Dermis blood vessel endothelial cell (primary cell): ENCODE results near the gene EMB. TPM values are rescaled to one million over a fixed set of nuclear protein-coding genes. Genes with fewer than 3 reads are reported as not detected.

Source experiments
- total RNA-seq: library from RNA; depleted of rRNA; stranded (reverse); fragments of >200 nt; gene quantifications from 2 replicates; pipeline ENCODE4 v1.2.3, GENCODE V29; 2014

Gene EMB
- total RNA-seq, 1 donor from 2014 or later: under 0.01 TPM

Other genes with a start within 250 kb of the EMB start
- gene PARP8, start 225.3 kb upstream of the EMB start, total RNA-seq: 0.42 and 0.51 TPM in 2 replicates